ENCODE measurements around the gene BBS9. TPM values are rescaled to one million over a fixed set of nuclear protein-coding genes. Genes with fewer than 3 reads are reported as not detected.

BBS9 gene
- total and polyA plus RNA-seq, 11 donors: 7.4 to 29.3 (median 11.3) TPM

DNA sequence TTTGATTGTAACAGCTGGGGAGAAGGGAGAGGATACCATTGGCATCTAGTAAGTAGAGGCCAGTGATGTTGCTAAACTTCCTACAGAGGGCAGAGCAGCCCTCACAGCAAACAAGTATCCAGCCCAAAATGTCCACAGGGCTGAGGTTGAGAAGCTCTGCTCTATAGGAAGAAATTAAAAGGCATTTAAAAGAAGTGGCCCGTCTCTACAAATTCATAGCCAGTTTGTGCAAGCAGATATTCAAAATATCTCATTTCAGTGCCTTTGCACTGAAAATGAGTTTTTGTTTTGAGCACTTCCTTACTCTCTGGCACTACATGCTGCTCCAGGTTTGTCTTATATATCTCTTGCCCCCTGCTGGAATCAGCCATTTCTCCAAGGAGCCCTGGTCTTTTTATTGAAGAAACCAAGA, 330.0 kb downstream of the BBS9 start:
- Histone ChIP-seq H3K27ac (no peak overlapping the region), H3K4me1 (no peaks in the 10 kb centered on the region), H3K9me3 (no peaks in the 10 kb centered on the region), H3K36me3 (no peaks in the 10 kb centered on the region), H3K4me3 (peak overlapping the region in 1 of 12 donors; percentile 16), H3K27me3 (no peaks in the 10 kb centered on the region)
- TF ChIP-seq POLR2A (IDR thresholded peaks at IDR 0.05): no peak
- TF ChIP-seq, protein P1, sequence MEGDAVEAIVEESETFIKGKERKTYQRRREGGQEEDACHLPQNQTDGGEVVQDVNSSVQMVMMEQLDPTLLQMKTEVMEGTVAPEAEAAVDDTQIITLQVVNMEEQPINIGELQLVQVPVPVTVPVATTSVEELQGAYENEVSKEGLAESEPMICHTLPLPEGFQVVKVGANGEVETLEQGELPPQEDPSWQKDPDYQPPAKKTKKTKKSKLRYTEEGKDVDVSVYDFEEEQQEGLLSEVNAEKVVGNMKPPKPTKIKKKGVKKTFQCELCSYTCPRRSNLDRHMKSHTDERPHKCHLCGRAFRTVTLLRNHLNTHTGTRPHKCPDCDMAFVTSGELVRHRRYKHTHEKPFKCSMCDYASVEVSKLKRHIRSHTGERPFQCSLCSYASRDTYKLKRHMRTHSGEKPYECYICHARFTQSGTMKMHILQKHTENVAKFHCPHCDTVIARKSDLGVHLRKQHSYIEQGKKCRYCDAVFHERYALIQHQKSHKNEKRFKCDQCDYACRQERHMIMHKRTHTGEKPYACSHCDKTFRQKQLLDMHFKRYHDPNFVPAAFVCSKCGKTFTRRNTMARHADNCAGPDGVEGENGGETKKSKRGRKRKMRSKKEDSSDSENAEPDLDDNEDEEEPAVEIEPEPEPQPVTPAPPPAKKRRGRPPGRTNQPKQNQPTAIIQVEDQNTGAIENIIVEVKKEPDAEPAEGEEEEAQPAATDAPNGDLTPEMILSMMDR (IDR thresholded peaks at IDR 0.05): peak; percentile 23 to 55 (median 44)
- intact Hi-C loops (cut with DNase I): loop anchor here in 3 of 10 donors (5.0 to 10.0 kb wide), 3 partner anchors 295 to 475 kb away; no protein-coding TSS in a partner anchor
- ATAC-seq (peak; percentile 58 to 86 (median 74)), DNase-seq (peak in 1 of 5 donors; percentile 22)
- 38 to 44% (median 41%) methylated on average over 1 of the region's 1 CpG for WGBS, 4 donors

GRCh38 chr7:33463131-33463530, 333.8 kb downstream of the BBS9 start:
- Histone ChIP-seq H3K27ac (no peak overlapping the region), H3K27me3 (no peaks in the 10 kb centered on the region), H3K36me3 (no peaks in the 10 kb centered on the region), H3K4me1 (no peaks in the 10 kb centered on the region), H3K4me3 (no peak overlapping the region), H3K9me3 (no peaks in the 10 kb centered on the region)
- TF ChIP-seq POLR2A (IDR thresholded peaks at IDR 0.05): no peak
- TF ChIP-seq, protein P1 (IDR thresholded peaks at IDR 0.05): no peak
- ATAC-seq (no peak), DNase-seq (no peak)
- WGBS, 4 donors: 79 to 100% (median 94%) methylated on average over 2 of the region's 2 CpGs
- intact Hi-C loops (cut with DNase I): no loop called here

GRCh38 chr7:33466203-33466602, 336.8 kb downstream of the BBS9 start:
- DNase-seq: no peak
- ATAC-seq: no peak
- Histone ChIP-seq H3K36me3 (no peaks in the 10 kb centered on the region), H3K27me3 (no peaks in the 10 kb centered on the region), H3K27ac (no peak overlapping the region), H3K4me3 (no peak overlapping the region), H3K4me1 (no peaks in the 10 kb centered on the region), H3K9me3 (no peaks in the 10 kb centered on the region)
- WGBS, 4 donors: 74 to 94% (median 77%) methylated on average over 4 of the region's 4 CpGs
- intact Hi-C loops (cut with DNase I): no loop called here
- TF ChIP-seq, protein P1 (IDR thresholded peaks at IDR 0.05): no peak
- no peak for TF ChIP-seq POLR2A (IDR thresholded peaks at IDR 0.05)

DNA sequence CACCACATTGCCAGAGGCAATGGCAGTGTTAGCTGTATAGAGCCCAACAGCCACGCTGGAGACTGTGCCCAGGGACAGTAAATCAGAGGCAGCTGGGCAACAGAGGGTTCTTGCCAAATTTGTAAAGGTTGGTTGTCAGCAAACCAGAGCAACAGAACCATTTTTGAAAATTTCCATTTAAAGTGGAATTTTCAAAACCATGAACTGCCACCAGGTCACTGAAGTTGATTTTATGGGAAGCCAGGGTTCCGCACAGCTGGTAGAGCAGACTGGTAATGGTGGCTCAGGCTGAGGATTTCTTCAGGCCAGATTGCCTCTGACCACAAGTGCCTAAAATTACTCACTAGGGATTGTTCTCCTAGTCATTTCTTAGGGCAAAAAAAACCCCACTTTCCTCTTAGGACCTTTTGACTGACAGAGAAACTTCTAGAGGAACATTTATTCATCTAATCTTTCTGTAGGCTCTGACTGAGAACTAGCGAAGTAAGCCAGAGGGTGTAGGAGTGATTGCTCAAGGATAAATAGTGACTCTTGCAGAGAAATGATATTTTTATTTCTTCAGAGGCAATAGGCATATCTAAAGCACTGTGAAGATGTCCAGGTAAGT, 342.4 kb downstream of the BBS9 start:
- TF ChIP-seq, protein P1 (IDR thresholded peaks at IDR 0.05): no peak
- TF ChIP-seq POLR2A (IDR thresholded peaks at IDR 0.05): no peak
- Histone ChIP-seq H3K9me3 (no peaks in the 10 kb centered on the region), H3K27me3 (no peaks in the 10 kb centered on the region), H3K36me3 (no peaks in the 10 kb centered on the region), H3K27ac (no peak overlapping the region), H3K4me3 (no peak overlapping the region), H3K4me1 (no peaks in the 10 kb centered on the region)
- no peak for DNase-seq
- peak in 1 of 4 donors; percentile 31 for ATAC-seq
- WGBS, 4 donors: 94 to 98% (median 95%) methylated on average over 3 of the region's 3 CpGs
- intact Hi-C loops (cut with DNase I): loop anchor here in 1 of 10 donors (2.0 to 10.0 kb wide), 2 partner anchors 17 to 213 kb away; no protein-coding TSS in a partner anchor

Data from heart left ventricle (tissue), 16 donors.